ENCODE measurements around the gene SMIM12.

The SMIM12 gene, protein sequence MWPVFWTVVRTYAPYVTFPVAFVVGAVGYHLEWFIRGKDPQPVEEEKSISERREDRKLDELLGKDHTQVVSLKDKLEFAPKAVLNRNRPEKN

DNA sequence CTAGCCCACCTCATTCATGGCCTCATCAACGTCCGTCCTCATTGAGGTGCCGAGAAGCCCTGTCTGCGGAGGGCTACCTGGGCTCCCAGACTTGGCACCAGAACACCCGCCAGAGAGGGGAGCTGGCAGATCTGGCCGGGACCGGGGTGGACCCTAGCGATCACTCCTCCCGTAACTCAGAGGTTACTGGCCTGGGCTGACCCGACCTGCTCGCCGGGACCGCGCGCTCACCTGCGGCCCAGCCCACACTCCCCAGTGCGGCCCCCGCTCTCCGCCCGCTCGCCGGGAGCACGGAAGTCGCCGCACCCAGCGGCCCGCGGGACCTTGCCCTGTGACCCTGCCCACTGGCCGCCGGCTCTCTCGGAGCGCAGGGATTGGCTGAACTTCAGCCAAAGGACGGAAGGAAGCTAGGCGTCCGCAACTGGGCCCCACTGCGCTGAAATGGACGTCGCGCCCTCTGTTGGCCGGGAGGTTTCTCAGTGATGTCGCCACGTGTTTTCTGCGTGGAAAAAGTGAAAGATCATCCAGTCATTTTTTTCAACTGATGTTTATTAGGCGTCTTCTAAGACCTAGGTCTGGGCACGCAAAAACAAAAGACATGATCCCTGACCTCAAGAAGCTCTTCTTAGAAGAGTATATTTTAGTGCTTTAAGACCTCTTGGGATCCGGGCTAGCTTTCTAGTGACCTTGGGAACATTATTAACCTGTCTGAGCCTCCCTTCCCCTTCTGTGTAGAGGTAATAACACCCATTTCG lies at the start of gene SMIM12:
Gene SMIM12, minus strand, starts transcription at position 304 of the 755 bp plus-strand sequence. CDS start 3,772 bp downstream, outside the sequence.
- DNase-seq (ENCODE audit: extremely low read depth in 1 of 2, low read depth in 1 of 2) = peak; percentile 89 to 94

DNA sequence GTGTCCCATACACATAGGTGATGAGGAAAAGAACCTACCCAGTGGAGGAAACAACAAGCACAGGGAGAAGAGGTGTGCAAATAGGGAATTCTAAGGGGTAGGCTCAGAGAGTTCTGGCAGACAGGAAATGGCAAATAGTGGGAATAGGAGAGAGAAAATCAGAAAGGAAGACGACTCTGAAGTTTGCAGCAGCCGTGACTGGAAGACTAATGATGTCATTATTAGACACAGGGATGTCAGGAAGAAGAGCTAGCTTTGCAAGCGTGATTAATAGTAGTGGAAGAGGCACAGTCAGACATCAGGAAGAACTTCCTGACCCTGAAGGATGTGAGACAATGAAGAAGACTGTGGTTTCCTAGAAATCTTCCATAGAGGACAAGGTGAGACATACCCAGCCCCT lies 48.8 kb upstream of the SMIM12 start:
- no peak for DNase-seq (ENCODE audit: extremely low read depth in 1 of 2, low read depth in 1 of 2)

DNA sequence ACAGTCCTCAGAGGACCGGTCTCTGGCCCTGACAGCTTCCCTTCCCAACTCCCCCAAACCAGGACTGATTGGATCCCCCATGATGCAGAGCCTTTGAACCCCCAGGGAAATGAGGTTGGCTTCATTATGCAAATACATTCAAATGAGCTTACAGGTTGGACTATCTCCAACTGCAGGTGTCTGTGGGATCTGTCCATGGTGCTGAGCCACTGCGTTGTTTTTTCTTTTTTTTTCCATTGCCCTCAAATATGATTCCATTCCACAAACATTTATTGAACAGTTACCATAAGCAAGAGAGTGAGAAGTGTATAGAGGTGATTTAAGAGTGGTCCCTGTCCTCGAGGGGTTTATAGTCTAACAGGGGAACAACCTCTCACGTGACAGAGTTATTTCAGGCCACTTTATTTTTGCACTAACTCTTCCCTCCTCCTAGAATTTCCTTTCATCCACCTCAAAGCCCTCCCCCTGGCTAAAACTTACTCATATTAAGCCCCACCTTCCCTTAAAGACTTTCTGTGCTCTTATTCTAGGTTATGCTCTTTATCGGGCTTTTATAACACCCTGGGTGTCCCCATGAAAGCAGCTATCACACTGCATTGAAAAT lies 48.0 kb upstream of the SMIM12 start:
- no peak for DNase-seq (ENCODE audit: extremely low read depth in 1 of 2, low read depth in 1 of 2)

DNA sequence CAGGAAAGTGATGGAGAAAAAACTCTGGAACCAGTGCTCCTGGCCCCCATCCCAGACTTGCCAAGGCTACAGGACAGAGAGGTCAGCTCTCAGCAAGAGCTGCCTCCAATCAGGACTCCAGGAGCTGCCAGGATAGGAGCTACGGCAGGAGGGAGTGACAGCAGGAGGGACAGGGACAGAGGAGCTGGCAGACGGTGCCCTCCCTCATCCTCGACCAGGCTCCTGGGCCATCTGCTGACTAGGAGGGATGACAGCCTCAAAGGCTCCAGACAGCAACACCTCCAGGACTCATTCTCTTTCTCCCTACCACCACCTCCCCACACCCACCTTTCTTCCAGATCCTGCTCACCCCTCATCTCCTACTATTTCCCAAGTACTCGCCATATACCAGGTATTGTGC lies 47.2 kb upstream of the SMIM12 start:
- DNase-seq (ENCODE audit: extremely low read depth in 1 of 2, low read depth in 1 of 2) = no peak

DNA sequence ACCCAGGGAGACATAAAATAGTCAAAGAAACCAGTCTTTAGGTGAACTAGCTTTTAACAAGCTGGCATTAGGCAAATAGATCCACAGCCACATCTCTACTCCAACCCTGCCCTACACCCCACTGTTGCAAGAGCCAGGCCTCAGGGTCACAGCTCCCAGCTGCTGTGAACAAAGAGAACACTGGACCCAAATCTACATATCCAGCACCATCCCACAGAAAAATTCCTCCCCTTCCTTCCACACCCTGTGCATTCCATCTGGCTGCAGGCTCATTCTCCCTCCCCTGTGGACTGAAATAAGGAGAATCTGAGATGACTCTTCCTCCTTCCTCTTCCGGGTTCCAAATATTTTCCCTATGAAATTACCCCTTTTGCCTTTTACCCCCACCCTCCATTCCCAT lies 46.7 kb upstream of the SMIM12 start:
- DNase-seq (ENCODE audit: extremely low read depth in 1 of 2, low read depth in 1 of 2) = no peak

DNA sequence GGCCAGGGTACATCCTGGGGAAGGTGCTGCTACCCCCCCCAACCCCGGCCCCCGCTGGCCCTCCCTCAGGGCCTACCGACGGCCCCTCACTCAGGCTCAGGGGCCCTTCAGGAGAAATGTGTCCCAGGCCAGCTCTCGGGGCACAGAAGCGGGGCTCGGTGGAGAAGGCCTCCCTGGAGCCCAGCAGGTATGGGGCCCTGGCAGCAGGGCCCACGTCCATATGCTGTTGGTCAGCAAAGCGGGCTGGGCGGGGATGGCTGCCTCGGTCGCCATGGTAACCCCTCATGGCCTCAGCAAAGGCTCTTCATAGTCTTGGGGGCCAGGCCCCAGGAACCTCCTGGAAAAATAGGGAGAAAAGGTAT lies 45.5 kb upstream of the SMIM12 start:
- no peak for DNase-seq (ENCODE audit: extremely low read depth in 1 of 2, low read depth in 1 of 2)

DNA sequence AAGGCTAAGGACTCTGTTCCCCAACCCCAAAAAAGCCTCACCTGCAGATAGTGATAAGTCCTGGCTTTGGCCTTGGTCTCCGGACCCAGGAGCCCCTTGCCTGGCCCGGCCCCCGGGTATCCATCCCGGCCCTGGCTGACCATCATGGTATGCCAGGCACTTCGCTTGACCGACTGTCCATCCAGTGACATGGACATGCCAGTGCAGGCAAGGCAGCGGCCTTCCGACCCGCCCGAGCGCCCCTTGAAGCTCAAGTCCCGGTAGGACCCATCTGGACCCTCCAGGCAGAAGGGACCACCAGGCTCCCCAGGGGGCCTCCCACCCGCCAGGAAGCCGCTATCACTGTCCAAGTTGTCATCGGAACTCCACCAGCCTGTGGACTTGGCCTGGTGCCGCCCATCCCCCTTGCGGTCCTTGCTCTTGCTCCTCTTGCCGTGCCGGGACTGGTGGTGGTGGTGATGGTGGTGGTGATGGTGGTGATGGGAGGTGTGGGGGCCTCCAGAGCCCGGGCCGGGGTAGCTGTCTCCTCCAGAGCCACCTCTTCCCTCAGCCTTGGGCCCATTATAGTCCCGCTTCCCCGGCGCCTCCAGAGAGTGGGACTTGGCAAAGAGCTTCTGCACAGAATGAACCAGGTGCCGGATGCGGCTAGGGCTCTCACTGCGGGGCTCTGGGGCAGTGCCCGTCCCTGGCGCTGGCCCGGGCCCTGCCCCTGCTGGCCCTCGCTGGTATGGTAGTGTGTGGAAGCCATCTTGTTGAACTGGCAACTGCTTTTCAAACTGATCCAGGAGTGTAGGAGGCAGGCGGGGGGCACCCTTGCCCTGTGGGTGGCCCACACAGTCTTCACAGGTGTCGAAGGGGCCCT lies 44.9 kb upstream of the SMIM12 start:
- no peak for DNase-seq (ENCODE audit: extremely low read depth in 1 of 2, low read depth in 1 of 2)

DNA sequence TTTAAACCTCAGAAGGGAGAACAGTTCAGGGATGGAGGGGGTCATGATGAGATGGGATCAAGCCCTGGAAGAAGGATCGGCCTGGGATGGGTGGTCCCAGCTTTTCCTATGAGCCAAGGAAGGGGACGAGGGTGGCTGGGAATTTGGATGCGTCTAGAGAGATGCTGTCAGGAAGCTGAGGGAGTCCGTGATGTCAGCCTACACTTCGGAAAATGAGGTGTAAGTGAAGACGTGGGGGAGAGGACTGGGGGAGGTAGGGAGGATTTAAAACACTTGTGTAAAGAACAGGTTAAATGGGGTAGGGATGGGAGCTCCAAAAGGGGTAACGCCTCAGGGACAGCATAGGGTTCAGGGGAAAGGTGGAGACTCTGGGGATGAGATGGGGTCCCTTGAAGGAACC lies 42.4 kb upstream of the SMIM12 start:
- no peak for DNase-seq (ENCODE audit: extremely low read depth in 1 of 2, low read depth in 1 of 2)

DNA sequence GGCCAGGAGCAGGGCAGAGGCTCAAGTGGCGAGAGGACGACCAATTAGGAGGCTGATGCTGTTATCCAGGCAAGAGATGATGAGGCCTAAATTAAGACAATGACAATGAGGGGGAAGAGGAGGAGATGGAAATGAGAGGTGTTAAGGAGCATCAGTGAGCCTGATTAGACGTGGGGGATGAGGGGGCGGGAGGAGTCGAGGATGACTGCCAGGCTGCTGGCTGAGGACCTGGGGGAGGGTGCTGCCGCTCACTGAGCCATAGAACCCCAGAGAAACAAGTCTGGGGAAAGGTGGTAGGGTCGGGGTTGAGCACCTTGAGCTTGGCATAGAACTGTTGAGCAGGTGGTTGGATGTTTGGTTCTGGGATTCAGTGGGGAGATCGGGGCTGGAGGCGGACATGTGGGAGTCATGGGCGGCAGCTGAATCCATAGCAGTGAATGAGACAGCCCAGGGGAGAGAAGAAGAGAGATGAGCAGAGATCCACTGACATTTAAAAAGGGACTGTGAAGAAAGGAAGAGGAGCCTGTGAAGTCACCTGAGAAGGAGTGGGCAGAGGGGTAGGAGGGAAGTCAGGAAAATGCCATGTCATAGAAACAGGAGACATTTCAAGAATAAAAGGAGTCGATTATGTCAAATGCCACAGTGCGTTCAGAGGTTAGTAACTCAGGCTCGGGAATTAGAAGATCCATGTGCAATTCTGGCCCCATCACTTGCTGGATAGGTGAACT lies 41.4 kb upstream of the SMIM12 start:
- DNase-seq (ENCODE audit: extremely low read depth in 1 of 2, low read depth in 1 of 2) = no peak

DNA sequence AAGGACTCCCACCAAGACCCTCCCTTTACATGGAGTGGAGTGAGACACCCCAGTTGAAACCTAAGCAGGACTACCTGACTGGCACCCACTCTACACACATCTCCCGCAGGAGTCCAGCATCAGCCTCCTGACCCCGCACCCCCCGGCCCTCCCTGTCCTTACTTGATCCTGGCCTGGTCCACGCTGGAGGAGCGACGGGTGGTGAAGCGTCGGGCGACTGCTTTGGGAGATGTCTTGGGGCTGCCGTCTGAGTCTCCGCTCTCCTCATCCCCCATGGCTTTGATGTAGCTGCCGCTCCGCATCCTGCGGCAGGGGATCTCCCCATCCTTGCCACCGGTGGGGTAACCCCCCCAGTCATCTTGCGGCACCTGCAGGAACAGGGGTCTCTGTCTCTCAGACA lies 40.4 kb upstream of the SMIM12 start:
- DNase-seq (ENCODE audit: extremely low read depth in 1 of 2, low read depth in 1 of 2) = no peak

DNA sequence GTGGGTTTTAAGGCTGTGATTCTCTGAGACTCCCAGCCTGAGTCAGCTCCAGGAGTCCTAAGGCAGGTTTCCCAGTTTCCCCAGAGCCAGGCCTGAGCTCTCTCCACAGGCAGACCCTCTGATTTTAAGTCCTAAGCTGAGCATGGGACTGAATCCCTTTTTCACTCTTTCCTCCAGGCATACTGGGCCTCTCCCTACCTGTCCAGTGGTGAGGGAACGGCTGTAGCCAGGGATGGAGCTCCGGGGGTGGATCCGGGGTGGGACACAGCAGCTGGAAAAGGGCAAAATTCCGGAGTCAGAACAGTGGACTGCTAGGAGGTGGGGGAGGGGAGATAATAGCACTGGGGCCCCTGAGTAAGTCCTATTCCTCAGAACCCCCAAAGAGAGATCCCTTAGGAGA lies 39.9 kb upstream of the SMIM12 start:
- DNase-seq (ENCODE audit: extremely low read depth in 1 of 2, low read depth in 1 of 2) = no peak

DNA sequence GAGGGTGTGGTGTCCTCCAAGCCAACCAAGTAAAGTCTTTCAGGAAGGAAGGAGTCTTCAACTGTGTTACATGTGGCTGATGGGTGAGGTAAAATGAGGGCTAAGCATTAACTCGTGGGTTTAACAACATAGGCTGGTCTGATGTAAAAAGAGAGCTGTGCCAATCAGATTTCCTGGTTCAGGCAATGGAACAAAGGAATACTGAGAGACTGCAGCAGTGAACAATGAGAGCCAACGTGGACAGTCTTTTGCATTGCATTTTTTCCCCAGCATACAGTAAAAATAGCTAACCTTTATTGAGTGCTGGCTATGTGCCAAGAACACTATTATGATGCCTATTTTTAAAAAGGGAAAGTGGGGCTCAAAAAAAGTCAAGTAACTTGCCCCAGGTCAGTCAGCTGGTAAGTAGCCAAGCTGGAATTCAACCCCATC lies 38.8 kb upstream of the SMIM12 start:
- DNase-seq (ENCODE audit: extremely low read depth in 1 of 2, low read depth in 1 of 2) = no peak

DNA sequence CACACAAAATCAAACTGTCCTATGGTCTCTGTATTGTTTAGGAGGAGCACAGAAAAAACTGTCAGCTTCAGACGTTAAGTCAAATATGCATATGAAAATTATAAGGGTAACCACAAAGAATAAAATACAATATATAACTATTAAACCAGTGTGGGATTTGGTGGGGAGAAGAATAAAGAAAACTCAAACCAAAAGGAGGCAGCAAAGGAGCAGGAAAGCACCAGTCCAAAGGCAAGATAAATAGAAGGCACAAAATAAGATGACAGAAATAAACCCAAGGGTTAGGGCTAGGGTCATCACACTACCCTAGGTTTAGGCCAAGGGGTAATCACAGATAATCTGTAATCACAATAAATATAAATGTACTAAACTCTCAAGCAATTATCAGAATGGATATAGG lies 37.1 kb upstream of the SMIM12 start:
- DNase-seq (ENCODE audit: extremely low read depth in 1 of 2, low read depth in 1 of 2) = no peak

DNA sequence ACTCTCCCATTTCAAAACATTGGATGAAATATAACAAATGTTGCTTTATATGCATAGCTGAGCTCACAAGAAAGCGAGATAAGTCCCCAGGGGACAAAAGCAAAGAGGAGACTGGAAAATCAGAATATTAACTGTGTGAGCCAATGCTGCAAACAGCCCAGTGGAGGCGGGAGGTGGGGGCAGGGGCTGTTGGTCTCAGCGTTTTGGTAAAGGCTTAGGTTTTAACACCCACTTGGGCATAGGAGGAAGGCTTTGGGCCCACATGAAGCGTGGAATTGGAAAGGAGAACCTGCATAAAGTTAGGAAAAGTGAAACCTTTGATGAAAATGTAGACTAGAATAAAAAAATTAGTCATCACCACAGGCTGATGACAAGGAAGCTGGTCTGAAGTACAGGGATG lies 30.2 kb upstream of the SMIM12 start:
- no peak for DNase-seq (ENCODE audit: extremely low read depth in 1 of 2, low read depth in 1 of 2)

DNA sequence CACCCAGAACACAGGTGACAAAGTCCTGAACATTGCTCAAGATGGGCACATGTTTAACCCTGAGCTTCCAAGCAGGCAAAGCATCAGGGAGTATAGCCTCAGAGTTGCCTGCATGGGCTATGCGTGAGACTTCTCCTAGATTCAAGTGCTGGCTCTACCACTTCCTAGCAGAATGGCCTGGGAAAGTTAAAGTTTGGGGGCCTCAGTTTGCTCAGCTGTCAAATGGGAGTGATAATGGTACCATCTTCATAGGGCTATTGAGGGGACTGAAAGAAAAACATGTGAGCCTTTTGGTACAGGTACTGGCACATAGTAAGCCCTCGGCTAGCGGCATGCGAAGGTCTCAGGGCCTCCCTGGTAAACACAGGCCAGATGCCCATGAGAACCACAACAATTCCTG lies 28.0 kb upstream of the SMIM12 start:
- DNase-seq (ENCODE audit: extremely low read depth in 1 of 2, low read depth in 1 of 2) = no peak

DNA sequence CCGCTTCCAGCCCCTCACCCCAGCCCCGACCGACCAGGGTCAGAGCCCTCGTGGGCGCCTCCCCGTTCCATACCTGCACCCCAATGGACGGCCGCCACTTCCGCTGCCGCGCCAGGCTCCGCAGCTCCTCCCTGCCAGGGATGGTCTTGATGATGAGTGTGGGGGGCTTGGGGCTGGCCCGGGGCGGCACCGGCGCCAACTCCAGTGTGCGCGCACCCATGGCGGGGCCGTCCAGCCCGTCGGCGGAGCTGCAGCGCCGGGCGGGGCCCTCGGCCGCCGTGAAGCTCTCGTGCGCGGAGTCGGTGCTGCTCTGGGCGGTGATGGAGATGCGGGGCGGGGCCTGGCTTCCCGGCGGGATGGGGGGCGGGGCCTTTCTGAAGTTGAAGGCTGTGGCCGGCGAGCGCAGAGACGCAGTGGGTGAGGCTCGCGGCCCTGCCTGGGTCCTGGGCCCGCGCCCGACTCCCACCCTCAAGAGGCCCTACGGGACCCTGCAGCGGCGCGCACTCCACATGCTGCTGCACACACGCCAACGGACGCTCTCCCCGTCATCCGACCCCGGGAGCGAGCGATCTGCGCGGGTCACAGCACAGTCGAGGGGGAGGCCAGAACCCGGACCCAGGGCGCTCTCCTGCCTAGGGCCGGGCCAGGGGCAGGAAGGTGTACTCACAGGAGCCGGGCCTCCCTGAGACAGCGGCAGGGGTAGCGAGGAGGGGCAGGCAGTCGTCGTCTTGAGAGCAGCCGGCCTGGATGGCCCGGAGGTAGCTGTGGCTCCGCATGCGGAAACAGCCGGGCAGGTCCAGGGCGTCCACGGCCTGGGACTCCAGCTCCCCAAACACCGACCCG lies 26.1 kb upstream of the SMIM12 start:
- DNase-seq (ENCODE audit: extremely low read depth in 1 of 2, low read depth in 1 of 2) = peak in 1 of 2 donors; percentile 55

DNA sequence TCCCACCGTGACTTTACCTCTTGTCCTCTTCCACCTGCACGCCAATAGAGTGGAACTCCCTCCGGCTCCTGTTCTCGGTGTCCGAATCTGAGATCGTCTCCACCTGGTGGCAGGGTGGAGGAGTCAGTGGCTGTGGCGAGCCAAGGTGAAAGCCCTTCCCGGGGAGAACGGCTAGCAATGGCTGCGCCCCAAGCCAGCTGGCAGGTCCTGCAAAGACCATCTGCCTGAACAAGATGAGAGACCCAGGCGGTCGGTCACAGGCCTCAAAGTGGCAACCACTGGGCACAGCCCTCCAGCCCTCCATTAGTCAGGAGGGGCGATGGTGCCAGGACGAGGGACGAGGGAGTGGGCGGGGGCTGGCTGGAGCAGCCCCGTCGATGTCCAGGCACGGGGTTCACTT lies 25.4 kb upstream of the SMIM12 start:
- DNase-seq (ENCODE audit: extremely low read depth in 1 of 2, low read depth in 1 of 2) = no peak

DNA sequence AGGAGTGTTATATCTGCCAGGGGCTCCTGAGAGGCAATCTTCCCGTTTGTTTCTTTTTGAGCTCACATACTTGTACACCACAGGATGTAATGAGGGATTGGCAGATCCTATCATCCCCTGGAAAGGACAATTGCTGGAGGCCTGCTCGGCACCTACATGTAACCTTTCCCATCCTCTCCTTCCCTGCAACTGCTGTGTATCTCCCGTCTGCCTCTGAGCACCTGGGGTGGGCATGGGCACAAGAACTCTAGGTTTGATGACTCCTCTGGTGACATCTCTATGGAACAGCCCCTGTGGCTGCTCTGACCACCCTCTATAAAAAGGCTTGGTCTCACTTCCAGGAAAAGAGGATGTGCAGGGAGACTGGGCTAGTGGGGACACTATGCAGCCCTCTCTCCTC lies 25.0 kb upstream of the SMIM12 start:
- DNase-seq (ENCODE audit: extremely low read depth in 1 of 2, low read depth in 1 of 2) = no peak

DNA sequence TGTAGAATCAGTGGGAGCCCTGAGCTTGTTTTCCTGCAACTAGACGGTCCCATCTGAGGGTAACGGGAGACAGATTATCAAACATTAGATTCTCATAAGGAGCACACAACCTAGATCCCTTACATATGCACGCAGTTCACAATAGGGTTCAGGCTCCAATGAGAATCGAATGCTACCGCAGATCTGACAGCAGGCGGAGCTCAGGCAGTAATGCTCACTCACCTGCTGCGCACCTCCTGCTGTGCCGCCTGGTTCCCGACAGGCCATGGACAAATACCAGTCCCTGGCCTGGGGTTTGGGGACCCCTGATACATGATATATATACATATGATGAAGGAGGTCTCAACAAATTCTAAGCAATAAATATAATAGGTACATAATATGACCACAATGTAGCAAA lies 19.7 kb upstream of the SMIM12 start:
- no peak for DNase-seq (ENCODE audit: extremely low read depth in 1 of 2, low read depth in 1 of 2)

DNA sequence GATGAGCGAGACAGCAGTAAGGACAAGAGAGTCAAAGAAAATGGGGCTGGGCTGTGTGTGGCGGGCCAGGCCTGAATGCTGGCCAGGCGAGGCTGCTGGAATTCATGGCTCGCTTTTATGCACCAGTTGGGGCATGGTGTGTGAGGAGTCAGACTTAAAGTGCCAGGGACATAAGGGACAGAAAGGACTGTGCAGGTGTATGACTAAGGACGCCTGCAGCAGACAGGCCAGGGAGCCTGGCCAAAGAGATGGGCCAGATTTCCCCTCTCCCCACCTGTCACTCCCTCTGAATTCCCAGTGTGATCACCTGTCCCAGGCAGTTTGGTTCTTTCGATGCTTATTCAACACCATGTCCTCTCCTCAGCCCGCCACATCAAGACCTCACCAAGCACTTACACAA lies 16.9 kb upstream of the SMIM12 start:
- no peak for DNase-seq (ENCODE audit: extremely low read depth in 1 of 2, low read depth in 1 of 2)
